SHP77 (cell line): ENCODE results near the gene C19orf12.
A peak's percentile ranks its signal among the peaks of the same experiment; 100 is the strongest.

Source experiments
- DNase-seq, 2 experiments: peaks; one replicate each; lab custom pipeline; 2025; lab: John Stamatoyannopoulos, UW

C19orf12 gene

DNA sequence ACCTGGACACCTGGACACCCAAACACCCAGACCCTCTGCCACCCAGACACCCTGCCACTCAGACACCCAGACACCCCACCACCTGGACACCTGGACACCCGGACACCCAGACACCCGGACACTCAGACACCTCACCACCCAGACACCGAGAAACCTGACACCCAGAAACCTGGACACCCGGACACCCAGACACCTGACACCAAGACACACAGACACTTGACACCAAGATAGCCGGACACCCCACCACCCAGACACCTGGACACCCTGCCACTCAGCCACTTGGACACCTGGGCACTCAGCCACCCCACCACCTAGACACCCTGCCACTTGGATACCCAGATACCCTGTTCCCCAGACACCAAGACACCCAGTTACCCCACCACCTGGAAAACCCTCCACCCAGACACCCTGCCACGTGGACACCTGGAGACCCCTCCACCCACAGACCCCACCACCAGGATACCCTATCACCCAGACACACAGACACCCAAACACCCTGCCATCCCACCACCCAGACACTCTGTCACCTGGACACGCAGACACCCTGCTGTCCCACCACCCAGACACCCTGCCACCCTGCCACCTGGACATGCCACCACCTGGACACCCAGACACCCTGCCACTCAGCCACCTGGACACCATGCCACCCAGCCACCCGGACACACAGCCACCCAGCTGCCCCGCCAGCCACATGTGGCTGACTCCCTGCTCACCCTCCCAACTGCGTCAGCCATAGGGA, 17.4 kb downstream of the C19orf12 start:
- no peak for DNase-seq

DNA sequence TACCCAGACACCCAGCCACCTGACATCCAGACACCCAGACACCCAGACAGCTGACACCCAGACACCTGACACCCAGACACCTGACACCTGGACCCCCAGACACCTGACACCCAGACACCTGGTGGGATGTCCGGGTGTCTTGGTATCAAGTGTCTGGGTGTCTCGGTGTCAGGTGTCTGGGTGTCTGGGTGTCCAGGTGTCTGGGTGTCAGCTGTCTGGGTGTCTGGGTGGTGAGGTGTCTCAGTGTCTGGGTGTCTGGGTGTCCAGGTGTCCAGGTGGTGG, 18.6 kb downstream of the C19orf12 start:
- DNase-seq: no peak

DNA sequence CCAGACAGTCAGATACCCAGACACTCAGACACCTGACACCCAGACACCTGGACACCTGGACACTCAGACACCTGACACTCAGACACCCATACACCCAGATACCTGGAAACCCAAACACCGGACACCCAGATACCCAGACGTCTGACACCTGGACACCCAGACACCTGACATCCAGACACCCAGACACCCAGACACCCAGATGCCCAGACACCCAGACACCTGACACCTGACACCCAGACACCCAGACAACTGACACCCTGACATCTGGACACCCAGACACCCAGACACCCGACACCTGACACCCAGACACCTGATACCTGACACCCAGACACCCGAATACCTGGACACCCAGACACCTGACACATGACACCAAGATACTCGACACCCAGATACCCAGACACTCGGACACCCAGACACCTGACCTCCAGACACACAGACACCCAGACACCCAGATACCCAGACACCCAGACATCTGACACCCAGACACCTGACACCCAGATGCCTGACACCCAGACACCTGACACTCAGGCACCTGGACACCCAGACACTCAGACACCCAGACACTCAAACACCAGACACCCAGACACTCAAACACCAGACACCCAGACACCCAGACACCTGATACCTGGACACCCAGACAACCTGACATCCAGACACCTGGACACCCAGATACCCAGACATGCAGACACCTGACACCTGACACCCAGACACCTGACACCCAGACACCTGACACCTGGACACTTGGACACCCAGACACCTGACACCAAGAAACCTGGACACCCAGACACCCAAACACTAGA, 19.1 kb downstream of the C19orf12 start:
- DNase-seq: no peak

DNA sequence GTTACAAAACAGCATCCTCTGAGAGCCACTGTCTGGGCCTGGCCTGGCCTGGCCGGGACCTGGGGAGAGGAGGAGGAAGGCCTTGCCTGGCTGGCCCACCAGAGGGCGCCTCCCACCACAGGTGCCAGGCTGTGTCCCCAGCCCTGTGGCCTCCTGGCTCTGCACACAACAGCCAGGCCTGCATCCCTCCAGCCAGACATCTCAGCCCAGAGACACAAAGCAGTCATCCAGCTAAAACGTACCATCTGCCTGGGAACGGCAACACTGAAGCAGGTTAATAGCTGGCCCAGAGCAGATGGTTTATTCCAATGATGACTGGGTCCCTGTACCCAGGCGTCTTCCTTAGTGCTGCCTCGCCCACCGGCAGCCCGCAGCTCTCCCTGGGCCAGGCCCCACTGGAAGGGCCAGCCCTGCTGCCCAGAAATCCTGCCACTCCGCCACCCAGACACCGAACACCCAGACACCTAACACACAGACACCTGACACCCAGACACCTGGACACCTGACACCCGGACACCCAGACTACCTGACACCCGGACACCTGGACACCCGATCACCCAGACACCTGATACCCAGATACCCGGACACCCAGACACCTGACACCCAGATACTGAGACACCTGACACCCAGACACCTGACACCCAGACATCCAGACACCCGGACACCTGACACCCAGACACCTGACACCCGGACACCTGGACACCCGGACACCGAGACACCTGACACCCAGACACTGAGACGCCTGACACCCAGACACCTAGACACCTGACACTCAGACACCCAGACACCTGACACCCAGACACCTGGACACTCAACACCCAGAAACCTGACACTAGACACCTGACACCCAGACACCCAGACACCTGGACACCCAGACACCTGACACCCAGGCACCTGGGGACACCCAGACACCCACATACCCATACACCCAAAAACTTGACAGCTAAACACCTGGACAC, 20.1 kb downstream of the C19orf12 start:
- peak; percentile 47 to 52 for DNase-seq

DNA sequence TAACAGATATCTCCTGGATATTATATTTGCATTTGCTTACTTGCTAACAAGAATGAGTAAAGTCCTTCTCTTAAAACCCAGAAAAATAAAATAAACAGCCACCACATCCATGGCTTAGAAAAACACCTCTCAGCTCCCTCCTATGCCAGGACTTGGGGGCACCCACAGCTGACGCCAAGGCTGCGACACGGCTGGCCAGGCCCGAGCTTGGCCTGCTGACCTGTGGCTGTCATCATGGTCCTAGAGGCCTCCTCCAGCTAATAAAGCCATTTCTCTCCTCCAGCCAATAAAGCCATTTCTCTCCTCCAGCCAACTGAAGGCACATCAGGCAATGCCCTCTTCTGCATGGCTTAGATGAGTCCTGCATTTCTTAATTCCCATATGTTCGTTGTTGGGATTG, 20.9 kb downstream of the C19orf12 start:
- no peak for DNase-seq

DNA sequence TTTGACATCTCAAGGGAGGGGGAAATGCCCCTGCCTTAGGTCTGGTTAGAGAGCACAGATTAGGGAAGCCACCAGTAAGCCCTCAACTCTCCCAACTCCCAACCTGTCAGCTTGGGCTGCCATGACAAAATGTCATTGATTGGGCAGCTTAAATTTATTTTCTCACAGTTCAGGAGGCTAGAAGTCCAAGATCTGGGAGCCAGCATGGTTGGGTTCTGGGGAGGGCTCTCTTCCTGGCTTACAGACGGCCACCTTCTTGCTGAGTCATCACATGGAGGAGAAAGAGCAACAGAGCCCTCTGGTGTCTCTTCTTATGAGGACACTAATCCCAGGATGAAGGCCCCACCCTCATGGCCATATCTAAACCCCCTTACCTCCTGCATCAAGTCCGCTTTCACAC, 24.2 kb downstream of the C19orf12 start:
- peak; percentile 35 to 39 for DNase-seq

DNA sequence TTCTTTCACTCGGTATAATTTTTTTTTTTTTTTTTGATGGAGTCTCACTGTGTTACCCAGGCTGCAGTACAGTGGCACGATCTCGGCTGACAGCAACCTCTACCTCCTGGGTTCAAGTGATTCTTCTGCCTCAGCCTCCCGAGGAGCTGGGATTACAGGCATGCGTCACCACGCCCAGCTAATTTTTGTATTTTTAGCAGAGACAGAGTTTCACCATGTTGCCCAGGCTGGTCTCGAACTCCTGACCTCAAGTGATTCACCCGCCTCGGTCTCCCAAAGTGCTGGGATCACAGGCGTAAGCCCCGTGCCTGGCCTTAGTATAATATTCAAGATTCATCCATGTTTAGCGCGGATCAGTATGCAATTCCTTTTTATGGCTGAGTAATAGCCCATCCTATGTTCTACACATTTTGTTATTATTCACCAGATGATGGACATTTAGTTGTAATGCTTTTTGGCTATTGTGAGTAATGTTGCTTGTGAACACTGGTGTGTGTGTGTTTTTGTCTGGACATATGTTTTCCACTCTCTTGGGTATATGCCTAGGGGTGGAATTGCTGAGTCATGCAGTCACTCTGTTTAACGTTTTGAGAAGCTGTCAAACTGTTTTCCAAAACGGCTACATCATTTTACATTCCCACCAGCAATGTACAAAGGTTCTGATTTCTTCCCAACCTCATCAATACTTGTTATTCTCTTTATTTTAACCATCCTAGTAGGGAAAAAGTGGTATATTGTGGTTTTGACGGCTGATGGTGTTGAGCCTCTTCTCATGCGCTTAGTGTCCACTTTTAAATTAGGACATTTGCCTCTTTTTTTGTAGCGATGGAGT, 26.9 kb downstream of the C19orf12 start:
- no peak for DNase-seq

DNA sequence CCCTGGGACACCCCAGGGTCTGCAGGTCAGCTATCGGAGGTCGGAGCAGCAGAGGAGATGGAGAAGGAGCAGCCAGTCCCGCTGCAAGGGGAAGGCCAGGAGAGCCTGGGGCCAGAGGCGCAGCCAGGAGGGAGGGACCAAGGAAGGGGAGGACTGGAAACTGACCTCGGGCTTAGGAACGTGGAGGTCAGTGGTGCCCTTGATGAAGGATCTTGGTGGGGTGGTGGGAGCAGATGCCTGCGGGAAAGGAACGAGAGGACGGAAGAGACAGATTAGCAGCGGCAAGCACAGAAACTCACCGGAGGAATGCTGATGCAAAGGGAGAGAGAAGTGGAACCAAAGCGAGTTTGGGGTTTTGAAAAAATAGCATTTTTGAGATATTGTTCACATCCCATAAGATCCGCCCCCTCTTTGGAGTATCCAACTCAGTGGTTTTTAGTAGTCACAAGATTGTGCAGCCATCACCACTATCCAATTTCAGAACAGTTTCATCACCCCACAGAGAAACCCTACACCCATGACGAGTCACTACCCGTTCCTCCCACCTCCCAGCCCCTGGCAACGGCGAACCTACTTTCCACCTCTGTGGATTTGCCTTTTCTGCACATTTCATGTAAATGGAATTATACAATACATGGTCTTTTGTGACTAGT, 27.7 kb downstream of the C19orf12 start:
- no peak for DNase-seq

DNA sequence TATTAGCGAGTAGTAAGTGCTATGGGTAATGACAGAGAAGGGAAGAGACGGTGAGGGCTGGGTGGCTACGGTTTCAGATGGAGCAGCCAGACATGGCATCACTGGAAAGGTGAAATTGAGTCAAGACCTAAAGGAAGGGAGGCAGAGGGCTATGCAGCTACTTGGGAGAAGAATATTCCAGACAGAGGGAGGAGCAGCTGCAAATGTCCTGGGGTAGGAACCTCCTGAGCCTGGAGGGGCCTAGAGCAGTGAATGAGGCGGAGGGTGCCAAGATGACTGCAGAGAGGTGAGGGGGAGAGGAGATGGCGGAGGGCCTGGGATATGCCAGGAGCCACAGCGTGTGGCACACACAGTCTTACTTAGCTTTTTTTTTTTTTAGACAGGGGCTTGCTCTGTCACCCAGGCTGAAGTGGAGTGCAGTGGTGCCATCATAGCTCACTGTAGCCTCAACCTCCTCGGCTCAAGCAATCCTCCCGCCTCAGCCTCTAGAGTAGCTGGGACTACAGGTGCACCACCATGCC, 28.7 kb downstream of the C19orf12 start:
- DNase-seq: no peak

DNA sequence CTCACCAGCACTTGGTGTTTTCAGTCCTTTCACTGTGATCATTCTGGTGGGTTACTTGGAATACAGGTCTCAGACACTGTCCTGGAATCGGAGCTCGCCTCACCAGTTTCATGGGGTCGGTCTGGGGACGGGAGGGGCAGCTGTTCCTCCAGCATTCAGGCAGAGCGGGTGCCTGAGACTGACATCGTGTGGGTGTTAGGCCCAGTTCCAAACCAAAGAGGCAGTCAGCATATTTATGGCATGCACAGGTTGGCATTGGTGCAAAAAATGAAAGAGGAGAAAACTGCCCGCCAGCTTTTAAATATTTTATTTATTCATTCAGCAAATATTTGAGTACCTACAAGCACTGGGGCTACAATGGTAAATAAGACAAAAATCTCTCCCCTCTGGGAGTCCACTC, 29.7 kb downstream of the C19orf12 start:
- DNase-seq: no peak

DNA sequence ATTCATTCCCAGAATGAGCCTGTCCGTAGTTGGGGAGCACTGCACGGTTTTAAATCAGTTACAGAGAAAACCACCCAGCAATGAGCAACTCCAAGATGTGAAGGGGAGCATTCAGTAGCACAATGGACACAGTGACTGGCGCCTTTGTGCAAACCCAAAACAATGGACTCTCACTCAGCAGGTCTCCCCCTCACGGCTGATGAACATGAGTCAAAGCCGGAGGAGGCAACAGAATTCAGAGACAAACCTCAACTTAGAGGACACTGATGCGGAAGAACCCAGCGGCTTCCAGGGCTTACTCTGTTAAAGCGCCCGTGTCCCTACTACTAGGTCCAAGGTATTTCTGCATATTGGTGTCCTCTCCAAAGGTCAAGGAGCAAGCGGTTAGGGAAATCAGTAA, 32.1 kb downstream of the C19orf12 start:
- no peak for DNase-seq

DNA sequence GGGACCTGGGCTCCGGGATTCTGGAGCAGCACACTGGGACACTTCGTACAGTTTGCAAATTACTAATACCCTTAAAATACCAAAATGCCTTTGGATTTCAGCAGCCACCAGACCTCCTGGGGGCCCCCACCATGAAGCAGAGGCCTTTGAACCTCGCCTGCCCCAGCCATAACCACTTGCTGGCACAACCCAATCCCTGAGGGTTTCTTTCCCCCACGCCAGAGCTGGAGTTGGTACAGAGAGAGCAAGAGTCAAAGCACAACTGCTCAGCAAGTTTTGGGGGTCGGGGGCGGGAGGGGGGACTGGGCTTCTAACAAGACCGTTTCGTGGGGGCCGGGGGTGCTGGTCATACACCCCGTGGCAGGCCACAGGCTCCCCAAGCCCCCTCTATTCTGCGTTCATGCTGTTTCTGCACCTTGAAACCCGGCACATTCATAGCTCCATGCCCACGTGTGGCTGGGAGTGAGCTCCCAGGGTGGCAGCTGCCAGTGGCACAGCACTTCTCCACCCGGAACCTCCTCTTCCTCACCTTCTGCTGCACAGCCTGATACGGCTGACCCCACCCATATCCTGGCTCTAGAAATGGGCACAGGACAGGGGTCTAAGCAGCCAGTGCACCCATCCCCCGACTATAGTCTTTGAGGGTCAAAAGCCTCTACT, 32.7 kb downstream of the C19orf12 start:
- DNase-seq: no peak

DNA sequence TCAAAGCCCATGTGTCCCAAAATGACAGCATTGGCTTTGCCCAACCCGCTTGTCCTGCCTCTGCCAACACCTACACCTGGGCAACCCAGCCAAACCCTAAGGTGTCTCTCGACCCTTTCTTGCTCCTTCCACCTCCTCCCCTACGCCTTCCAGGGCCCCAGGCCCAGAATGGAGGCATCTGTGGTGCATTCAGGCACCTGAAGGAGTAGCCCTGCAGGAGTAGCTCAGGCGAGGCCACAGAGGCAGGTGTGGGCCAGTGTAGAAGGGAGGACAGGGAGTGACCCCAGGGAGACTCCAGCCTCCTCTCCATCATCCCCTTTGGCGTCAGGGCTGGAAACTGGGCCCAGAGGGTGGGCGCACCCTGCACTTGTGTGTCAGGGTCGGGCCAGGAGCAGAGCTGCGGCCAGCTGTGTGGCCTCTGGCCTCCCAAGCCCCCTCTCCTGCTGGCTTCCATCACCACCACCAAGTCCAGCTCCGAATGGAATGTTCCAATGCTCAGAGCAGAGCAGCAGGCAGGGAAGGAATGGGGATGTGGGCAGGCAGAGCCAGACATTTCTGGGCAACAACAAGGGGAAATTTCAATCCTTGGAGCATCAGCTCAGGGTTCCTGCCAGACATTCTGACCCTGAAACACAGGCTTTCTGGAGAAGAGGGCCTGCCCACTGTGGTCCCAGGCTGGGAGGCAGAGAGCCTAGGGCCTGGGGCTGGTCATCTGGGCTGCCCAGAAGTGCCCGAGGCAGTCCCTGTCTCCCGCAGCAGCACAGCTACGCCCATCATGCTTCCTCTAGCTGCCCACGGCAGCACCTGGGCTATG, 33.4 kb downstream of the C19orf12 start:
- DNase-seq: no peak

DNA sequence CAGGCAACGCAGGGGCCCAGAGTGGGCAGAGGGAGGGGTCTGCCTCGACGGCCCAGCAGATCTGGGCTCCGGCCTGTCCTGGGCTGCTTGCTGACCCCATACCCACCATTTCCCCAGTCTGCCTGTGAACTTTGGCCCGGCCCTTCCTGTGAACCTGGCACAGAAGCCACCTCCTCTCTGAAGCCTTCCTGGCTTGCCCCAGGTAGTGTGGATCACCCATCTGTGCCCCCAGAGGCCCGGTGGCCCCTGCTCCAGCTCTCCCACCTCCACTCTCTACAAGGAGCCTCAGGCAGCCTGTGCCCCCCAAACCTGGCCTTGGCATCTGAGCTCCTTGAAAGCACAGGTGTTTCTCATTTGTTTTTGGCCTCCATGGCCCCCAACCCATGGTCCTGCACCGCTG, 34.1 kb downstream of the C19orf12 start:
- no peak for DNase-seq

DNA sequence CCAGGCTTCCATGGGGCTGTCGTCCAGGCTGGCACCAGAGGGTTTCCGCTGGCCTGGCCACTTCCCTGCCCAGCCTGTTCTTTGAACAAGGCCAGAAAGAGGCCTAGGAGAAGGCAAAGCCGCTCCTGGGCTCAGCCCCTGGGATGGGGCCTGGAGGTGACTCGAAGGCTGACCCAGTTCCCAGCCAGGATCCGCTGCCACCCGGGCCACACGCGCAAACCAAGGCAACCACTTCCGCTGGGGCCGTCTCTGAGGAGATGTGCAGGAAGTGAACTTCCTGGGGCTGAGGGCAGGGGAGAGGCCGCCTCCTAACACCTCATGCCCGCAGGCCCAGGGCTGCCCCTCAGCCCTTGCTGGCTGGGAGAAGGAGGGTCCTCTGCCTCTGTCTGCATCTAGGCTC, 34.6 kb downstream of the C19orf12 start:
- DNase-seq: no peak

DNA sequence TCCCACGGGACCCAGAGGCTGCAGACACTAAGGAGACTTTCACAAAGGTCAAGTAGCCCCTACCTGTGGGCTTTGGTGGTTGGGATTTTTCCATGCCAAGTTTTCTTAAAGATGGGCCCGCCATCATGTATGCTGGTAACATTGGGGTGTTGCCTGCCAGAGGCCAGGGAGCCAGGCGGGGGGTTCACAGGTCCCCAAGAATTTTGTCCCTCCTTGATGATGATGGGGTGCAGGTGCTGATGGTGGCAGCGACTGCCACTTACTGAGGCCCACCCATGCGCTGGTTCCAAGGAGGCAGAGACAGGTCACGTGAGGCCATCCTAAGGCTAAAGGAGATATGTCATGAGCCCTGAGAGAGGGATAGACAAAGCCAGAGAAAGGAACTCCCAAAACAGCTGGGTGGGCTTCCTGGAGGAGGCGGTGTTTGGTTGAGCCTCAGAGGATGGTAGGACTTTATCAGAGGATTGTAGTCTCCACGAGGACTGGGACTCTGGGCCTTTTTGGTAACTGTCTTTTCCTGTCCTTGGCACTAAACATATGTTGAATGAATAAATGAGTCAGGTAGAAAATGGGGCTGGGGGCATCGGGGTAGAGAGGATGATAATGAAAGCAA, 35.4 kb downstream of the C19orf12 start:
- no peak for DNase-seq

DNA sequence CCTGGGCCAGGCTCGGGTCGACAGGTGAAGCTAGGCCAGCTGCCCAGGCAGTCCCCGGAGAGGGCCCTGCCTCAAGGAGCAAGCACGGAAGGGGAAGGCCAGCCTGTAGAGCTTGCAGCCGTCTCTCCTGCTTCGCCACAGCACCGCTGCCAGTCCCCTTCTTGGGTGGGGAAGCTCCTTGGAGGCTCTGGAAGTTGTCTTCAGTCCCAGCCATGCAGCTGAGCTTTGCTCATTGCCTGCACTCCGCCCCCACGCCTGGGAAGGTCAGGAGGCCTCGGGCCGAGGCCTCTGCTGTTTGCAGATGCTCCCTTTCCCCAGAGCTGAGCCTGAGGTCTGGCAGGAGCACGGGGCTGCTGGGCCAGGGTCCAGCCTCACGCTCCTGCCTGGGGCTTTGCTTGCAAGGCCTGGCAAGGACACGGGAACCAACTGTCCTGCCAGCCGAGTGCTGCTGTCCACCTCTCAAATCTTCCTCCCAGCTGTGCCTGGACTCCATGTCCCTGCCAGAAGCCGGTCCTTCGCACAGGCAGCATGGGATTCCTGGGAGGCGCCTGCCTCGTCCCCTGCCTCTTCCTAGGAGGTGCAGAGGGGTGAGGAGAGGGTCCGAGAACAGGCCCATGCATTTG, 36.5 kb downstream of the C19orf12 start:
- DNase-seq: no peak

DNA sequence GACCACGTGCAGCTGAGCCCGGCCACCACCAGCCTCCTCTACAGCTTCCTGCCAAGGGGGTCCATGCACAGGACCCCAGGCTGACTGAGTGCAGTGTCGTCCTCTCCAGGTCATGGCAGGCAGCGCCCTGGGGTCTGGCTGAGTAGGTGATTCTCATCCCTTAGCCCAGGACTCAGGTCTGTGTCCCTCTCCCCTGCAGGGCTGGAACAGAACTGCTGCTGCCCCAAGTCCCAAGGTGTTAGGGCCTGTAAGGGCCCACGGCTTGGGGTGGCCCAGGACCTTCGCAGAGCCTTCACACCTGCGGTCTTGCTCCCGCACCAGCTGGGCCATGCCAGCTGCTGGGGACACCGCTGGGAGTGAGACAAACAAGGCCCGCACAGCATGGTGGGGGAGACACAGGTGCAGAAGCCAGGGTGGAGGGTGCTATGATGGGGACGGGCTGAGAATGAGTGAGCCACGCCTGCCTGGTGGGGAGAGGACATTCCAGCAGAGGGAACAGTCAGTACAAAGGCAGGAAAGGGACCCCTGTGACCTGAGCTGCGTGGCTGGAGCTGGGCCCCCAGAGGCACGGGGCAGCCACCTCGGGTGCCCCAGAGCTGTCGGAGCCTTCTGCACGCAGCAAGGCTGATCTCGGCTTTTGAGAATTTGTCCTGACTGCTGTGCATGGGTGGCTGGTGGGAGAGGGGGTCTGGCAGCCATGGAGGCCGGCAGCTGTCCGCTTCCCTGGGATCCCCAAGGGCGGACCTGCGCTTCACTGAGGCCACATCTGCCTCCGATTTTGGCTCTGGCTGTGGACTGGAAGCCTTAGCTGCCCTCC, 37.9 kb downstream of the C19orf12 start:
- DNase-seq: no peak
